Lung (tissue), 16 donors: ENCODE results near the gene IQCK. TPM values are rescaled to one million over a fixed set of nuclear protein-coding genes. Genes with fewer than 3 reads are reported as not detected.

ENCODE experiments used
- ATAC-seq: fragments of 200-7000 bp; cut with Tn5 transposase; one replicate; pipeline ENCODE4 v1.9.1; 2020; ENCODE audit warnings: moderate number of reproducible peaks; ENCODE audit not compliant: insufficient read depth, low FRiP score
- DNase-seq, 3 donors: peaks; one replicate each; pipeline ENCODE4 v3.0.0-alpha.2; 2013 to 2017
- H3K27ac ChIP-seq, 2 donors: one replicate each; pipeline ENCODE4 v1.5.1; 2013; ENCODE audit warnings: mild to moderate bottlenecking in 2 of 2, moderate library complexity in 2 of 2, control low read depth in 1 of 2, inconsistent platforms in 1 of 2, low read depth in 1 of 2, low read length in 1 of 2
- H3K27me3 ChIP-seq, 3 donors: one replicate each; pipeline ENCODE4 v1.5.1; 2013; ENCODE audit warnings: low read length in 2 of 3; ENCODE audit not compliant: control insufficient read depth in 3 of 3, insufficient read depth in 3 of 3
- H3K36me3 ChIP-seq, 4 donors: one replicate each; pipeline ENCODE4 v1.5.1; 2013; ENCODE audit warnings: low read length in 4 of 4, mild to moderate bottlenecking in 1 of 4, moderate library complexity in 1 of 4; ENCODE audit not compliant: control insufficient read depth in 4 of 4, insufficient read depth in 4 of 4
- H3K4me1 ChIP-seq, 5 donors: one replicate each; pipeline ENCODE4 v1.5.1; 2013; ENCODE audit warnings: low read length in 5 of 5, mild to moderate bottlenecking in 2 of 5, moderate library complexity in 1 of 5; ENCODE audit not compliant: control insufficient read depth in 5 of 5, insufficient read depth in 5 of 5
- H3K4me3 ChIP-seq: one replicate; pipeline ENCODE4 v1.5.1; 2013; ENCODE audit warnings: mild to moderate bottlenecking, control low read depth, moderate library complexity
- H3K9ac ChIP-seq, 2 donors: one replicate each; pipeline ENCODE4 v1.5.1; 2013; ENCODE audit warnings: low read length in 2 of 2, control low read depth in 1 of 2; ENCODE audit not compliant: insufficient read depth in 1 of 2
- H3K9me3 ChIP-seq, 4 donors: one replicate each; pipeline ENCODE4 v1.5.1; 2013; ENCODE audit warnings: low read length in 3 of 4, mild to moderate bottlenecking in 1 of 4, moderate library complexity in 1 of 4; ENCODE audit not compliant: control insufficient read depth in 4 of 4, insufficient read depth in 3 of 4
- CTCF ChIP-seq: IDR thresholded peaks from 2 replicates; pipeline ENCODE4 v1.5.1; 2012; ENCODE audit warnings: mild to moderate bottlenecking; ENCODE audit errors: control extremely low read depth, extremely low read depth
- WGBS, 2 donors: extraction: QIAGEN DNeasy Blood & Tissue Kit; methylation state at CpG; one replicate each; pipeline ENCODE4 v1.1.7; 2013; 5-methylcytosine and 5-hydroxymethylcytosine counted together
- long read RNA-seq, 5 donors: transcript quantifications; one replicate each; lab custom pipeline, GENCODE V29; 2026
- polyA plus RNA-seq, 2 donors: library from polyadenylated mRNA; stranded (reverse); fragments of 200-250 nt; gene quantifications; one replicate each; pipeline ENCODE4 v1.2.1, GENCODE V29; 2013
- total RNA-seq, 2 donors: library from RNA; depleted of rRNA in 1 of 2; stranded (reverse); fragments of >200 nt in 1 of 2; gene quantifications; one replicate each; pipeline ENCODE4 v1.2.1, GENCODE V29; 2014 to 2021
- donor health status: control.
- donor health status: control.
- donor health status: Bipolar disorder and iron deficiency.
- donor health status: healthy.
- donor health status: DM: yes; HTN: yes; CAD: no.

The IQCK gene
- total RNA-seq, result 10 to 100 TPM; 26.6 to 27.0 TPM
- polyA plus RNA-seq, result 10 to 100 TPM; 12.7 to 14.1 TPM
- long read RNA-seq, donor 1, partial matches to known transcripts, result 7 of 9 reads
- long read RNA-seq, donor 1, other reads (novel, unspliced or antisense), result 0 of 9 reads
- long read RNA-seq, donor 2, result 0 reads
- long read RNA-seq, donor 3, partial matches to known transcripts, result 11 of 11 reads
- long read RNA-seq, donor 3, other reads (novel, unspliced or antisense), result 0 of 11 reads
- long read RNA-seq, donor 4, partial matches to known transcripts, result 0 of 3 reads
- long read RNA-seq, donor 4, other reads (novel, unspliced or antisense), result 0 of 3 reads
- long read RNA-seq, donor 5, partial matches to known transcripts, result 0 of 2 reads
- long read RNA-seq, donor 5, other reads (novel, unspliced or antisense), result 0 of 2 reads

GRCh38 chr16:19717741-19718623, at the start of gene IQCK, which contains the start of gene KNOP1:
IQCK (plus strand) TSS chr16:19718271; CDS start chr16:19718307, 36 bp downstream.
KNOP1 (minus strand) TSS chr16:19718227; CDS start chr16:19715035, 3,192 bp downstream.
- H3K9me3 ChIP-seq, result no peaks in the 10 kb centered on the region
- peaks cover 1 to 20% (median 14%) of the 10 kb centered on the region in 5 donors for H3K4me1 ChIP-seq
- DNase-seq (peak; percentile 90 to 95 (median 90)), ATAC-seq (peak; percentile 97)
- peaks cover 6 to 7% (median 6%) of the 10 kb centered on the region in 4 donors for H3K36me3 ChIP-seq
- peak within 1 kb of the TSS; percentile 76 to 78 for H3K27ac ChIP-seq
- no peak for TF ChIP-seq CTCF
- 0% methylated on average over 88 of the region's 88 CpGs for WGBS, 2 donors
- H3K4me3 ChIP-seq, result peak within 1 kb of the TSS; percentile 100
- peak within 1 kb of the TSS; percentile 49 to 56 for H3K9ac ChIP-seq
- no peaks in the 10 kb centered on the region for H3K27me3 ChIP-seq

- no peak for DNase-seq
- Histone ChIP-seq H3K9me3 (no peaks in the 10 kb centered on the region), H3K4me1 (peaks cover 0 to 5% (median 0%) of the 10 kb centered on the region in 5 donors), H3K27ac (no peak overlapping the region), H3K36me3 (peaks cover 0 to 22% (median 10%) of the 10 kb centered on the region in 4 donors), H3K4me3 (no peak overlapping the region), H3K9ac (no peak overlapping the region), H3K27me3 (no peaks in the 10 kb centered on the region)
- no peak for ATAC-seq
- 96 to 98% methylated on average over 4 of the region's 4 CpGs for WGBS, 2 donors
- TF ChIP-seq CTCF, result no peak
Observed at GRCh38 chr16:19672378-19672777, 45.7 kb upstream of the IQCK start.

GRCh38 chr16:19674485-19674884, 43.6 kb upstream of the IQCK start:
- 94 to 97% methylated on average over 5 of the region's 5 CpGs for WGBS, 2 donors
- H3K4me1 ChIP-seq, result no peaks in the 10 kb centered on the region
- TF ChIP-seq CTCF, result no peak
- H3K4me3 ChIP-seq, result no peak overlapping the region
- no peak overlapping the region for H3K9ac ChIP-seq
- ATAC-seq (no peak), DNase-seq (no peak)
- H3K27me3 ChIP-seq, result no peaks in the 10 kb centered on the region
- no peaks in the 10 kb centered on the region for H3K9me3 ChIP-seq
- H3K27ac ChIP-seq, result no peak overlapping the region
- H3K36me3 ChIP-seq, result peaks cover 0 to 24% (median 3%) of the 10 kb centered on the region in 4 donors
